GM18517 (cell line): ENCODE data around the gene SDK2.

ENCODE experiments used
- ATAC-seq: cut with Tn5 transposase; IDR thresholded peaks from one replicate; pipeline ENCODE4 v1.9.1; 2021; ENCODE audit warnings: mild to moderate bottlenecking, moderate library complexity; ENCODE audit not compliant: unreplicated experiment

The SDK2 gene

DNA sequence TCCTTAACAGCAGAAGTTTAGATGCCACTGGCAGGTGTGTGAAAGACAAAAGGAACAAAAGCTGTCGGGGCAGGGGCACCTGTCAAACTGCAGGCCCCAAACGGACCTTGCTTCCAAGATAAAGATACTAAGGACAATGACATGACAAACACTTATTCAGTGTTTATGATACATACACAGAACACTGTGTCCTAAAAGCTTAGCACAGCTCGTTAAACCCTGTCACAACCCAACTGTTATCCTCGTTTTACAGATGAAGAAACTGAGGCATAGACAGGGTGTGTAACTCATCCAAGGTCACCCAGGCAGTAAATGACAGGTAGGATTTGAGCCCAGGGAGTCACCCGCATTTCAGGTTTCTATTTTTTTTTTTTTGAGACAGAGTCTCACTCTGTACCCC, 9.6 kb downstream of the SDK2 start:
- ATAC-seq = no peak

DNA sequence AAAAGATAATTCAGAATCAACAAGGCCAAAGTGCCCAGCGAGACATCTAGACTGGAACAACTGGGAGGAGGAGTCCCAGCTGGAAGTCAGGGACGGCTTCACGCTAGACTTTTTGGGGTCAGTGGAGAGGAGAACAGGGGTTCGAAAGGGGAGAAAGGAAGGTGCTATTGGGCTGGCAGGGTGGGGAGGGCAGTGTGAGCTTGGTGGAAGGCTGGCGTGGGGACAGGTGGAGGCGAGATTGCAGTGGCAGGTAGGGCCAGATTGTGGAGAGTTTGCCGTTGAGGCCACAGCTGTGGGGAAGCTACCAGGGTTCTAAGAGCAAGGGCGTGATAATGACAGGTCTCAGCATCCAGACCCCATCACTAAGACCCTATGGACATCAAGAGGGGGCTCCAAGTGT, 10.5 kb downstream of the SDK2 start:
- no peak for ATAC-seq

DNA sequence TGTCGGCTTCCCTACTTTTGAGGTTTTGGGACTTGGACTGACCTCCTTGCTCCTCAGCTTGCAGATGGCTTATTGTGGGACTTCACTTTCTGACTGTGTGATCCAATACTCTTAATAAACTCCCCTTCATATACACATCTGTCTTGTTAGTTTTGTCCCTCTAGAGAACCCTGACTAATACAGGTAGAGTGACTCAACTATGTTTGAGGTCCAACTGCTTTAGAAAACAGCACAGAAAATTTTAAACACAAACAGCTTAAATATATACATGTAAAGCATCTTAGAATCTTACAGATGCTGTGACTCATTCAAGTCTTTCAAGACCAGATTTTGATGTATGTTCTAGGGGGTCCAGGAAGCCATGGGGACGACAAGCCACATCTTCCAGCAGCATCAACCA, 11.7 kb downstream of the SDK2 start:
- ATAC-seq = no peak

DNA sequence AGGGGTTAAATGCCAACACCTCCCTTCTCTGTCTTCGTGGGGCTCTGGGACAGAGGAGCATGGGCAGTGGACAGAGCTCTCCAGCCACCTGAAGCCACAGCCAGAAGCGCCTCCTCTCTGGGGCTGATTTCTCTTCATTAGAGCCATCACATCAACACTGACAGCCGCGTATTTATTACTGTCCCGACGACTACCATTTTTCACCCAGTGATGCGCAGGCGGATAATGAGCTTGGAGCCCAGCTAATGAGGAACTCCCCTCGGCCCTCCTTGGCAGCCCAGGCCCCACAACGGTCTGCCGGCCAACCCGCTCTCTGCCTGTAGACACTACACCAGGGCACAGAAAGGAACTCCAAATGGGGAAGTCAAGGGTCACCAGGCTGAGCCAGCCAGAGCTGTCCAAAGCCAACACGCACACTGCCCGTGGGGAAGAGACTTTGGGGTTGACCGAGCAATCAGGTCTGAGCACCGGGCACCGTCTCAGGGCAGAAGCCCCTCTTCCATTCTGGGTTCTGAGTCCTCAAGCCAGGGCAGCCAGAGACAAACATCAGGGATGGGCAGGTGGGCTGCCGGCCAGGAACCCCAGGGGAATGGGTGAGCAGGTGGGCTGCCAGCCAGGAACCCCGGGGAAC, 13.2 kb downstream of the SDK2 start:
- ATAC-seq = no peak

DNA sequence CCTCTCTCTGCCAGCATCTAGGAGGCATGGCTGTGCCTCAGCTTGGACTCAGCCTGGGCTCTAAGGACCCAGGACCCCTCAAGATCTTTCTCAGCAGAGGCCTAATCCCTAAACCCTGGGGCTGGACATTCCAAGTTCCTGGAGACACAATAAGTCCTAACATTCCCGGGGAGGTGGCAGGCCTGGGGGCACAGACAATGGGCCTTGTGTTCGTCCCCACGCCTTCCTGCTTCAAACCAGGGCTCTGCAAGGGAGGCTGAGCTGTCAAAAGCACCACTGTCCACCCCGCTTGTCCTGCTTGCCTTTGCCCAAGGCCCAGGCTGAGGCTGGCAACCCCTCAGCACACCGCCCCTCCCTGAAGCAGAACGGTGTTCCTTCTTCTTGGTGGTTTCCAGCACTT, 13.7 kb downstream of the SDK2 start:
- ATAC-seq = no peak

DNA sequence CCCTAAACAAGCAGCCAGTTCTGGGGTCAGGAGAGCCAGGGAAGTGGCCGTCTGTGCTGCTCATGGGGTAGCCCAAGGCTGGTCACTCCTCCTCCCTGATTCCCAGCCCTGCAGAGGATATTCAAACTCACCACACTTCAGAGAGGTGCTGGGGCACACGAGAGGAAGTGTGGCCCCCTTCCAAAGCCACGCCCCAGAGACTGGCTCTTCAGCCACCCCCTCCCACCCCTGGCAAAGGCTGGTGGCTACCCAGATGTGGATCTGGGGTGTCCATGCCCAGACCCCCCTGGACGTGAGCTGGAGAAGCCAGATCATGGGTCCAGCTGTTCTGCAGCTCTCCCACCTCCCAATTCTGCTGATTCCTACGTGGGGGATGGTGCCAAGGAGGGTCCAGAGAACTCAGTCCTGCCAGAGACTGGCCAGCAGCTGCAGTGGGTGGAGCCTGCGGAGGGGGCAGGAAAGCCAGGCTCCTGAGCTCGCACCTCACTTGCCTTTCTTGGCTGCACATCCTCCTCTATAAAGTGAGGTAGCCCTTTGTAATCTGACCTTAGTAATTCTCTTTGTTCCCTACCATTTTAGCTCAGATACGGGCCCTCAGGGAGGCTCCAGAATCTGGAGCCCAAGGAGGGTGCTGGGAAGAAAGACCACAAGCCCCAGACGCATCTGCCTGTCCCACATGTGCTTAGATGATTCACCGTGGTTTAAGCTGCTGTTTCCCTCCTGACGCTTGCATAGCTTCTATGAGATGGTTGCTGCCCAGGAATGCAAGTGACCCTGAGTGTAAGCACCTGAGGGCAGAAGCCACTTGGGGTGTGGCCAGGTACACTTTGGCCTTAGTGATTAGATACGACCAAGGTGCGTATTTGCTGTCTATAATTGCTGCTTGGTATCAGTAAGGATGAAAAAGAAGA, 15.3 kb downstream of the SDK2 start:
- ATAC-seq = no peak

DNA sequence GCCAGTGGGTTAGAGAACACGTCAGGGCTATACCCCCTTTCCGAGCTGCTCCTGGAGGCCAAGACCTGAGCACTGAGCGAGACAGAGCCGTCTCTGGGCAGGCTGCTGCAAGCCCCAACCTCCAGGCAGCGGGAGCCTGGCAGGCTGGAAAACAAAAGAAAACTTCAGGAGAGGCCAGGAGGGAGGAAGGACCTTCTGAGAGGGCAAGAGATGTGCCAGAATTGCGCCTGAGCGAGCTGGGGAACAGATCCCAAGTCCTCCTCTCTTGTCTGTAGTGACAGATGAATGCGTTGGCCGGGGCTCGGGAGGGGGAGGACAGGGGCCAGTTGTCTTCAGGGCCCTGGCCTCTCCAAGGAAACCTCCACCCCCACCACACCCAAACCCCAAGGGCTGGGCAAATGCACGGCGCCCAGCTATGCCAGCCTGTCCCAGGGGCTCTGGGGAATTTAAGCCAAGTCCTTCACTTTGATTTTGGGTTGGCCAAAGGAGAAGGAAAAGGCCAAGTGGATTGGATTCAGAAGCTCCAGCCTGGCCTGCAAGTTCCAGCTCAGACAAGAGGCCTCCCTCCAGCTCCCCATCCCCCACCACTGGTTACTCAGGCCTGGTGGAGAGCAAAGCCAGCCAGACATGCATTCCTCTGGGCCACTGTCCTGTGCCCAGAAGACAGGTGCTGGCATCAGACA, 18.1 kb downstream of the SDK2 start:
- no peak for ATAC-seq

DNA sequence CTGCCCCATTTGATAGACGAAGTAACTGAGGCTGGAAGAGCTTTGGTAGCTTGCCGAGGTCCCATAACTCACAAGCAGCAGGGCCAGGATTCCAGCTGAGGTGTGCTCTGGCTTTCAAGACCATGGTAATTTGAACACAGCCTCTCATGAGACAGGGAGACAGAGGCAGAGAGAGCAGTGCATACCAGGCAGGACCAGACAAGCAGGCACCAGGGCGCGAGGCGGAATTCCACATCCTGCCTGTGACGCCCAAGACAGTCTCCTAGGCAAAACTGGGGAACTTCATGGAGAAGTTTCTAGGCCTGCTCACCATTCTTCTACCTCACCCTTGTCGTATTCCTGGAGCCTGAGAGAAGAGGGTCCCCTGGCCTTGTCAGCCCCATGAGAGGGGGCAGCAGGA, 19.2 kb downstream of the SDK2 start:
- no peak for ATAC-seq

DNA sequence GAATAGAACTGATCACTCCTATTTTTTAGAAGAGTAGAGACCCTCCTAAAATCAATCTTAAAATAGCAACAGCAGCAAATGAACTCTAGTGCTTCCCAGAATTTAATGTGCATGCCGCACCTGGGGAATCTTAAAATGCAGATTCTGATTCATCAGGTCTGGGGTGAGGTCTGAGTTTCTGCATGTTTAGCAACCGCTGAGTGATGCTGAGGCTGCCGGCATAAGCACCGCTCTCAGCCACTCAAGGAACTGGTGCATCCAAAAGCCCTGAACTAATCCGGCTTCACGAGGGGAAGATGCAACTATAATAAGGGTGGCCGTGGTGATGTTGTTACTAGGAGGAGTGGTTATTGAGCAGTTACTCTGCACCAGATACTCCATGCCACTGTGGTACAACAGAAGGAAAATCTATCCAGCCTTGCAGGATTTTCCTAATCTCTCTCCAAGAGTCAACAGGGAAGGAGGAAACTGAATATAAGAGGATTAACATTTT, 19.7 kb downstream of the SDK2 start:
- no peak for ATAC-seq

DNA sequence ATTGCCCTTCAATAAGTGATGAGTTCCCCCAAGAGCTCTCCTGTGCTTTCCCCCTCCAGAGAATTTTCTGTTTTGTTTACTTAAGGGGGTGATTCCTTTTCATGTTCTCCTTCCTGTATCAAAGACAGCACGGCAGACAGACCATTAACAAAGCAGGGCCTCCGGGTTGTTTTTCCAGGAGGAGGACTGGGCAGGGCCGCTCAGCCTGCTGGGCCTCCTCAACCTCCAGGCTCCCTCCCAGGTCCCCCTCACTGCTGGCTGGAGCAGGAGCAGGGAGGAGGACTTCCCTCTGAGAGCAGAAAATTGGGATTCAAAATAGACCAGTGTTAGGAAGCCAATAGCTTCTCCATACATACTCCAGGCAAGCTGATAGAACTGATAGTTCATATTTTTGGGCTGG, 20.4 kb downstream of the SDK2 start:
- no peak for ATAC-seq

DNA sequence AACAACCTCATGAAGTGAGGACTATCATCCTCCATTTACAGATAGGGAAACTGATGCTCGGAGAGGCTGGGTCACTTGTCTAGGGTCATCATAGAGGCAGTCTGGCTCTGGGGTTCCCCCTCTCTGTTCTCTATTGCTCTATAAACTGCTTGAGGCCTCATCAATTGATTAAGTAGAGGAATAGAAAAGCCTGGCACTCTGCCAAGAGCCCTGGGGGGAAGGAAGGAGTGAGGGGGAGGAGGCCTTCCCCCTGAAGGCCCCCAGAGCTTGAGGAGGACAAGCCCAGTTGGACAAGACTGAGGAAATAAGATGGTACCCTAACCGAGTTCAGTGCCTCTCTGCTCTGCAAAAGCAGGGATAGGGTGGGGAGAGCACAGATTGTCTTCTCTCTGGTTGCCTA, 21.0 kb downstream of the SDK2 start:
- ATAC-seq = no peak

DNA sequence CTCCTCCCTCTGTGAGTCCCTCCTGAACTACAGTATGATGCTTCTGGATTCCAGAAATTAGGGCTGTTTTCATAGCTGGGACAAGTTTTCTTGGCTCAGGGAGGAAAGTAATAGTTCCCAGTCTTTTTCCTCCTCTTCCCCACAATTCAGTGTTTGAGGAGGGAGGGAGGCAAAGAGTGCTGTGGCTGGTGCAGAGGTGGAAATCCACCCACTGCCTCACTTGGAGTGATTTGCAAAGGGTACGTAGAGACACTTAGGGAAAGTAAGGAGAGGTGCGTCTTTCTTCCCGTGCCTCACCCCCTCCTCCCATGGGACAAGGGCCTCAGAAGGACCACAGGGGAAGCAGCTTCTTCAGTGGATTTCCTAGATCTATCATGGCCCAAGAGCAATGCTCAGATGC, 21.9 kb downstream of the SDK2 start:
- no peak for ATAC-seq

DNA sequence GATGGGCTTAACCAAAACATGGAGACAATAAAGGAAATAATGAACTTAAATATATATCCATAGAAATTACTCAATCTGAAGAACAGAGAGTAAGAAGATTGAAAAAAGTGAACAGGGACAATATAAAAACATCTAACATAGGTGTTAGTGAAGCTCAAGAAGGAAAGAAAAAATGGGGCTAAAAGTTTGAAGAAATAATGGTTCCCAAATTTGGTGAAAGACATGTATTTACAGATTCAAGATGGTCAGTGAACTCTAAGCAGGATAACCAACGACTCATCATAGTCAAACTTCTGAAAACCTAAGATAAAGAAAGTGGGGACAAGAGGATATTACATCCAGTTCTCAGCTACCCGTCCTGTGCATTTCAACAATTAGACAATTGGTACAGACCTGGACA, 22.6 kb downstream of the SDK2 start:
- no peak for ATAC-seq

DNA sequence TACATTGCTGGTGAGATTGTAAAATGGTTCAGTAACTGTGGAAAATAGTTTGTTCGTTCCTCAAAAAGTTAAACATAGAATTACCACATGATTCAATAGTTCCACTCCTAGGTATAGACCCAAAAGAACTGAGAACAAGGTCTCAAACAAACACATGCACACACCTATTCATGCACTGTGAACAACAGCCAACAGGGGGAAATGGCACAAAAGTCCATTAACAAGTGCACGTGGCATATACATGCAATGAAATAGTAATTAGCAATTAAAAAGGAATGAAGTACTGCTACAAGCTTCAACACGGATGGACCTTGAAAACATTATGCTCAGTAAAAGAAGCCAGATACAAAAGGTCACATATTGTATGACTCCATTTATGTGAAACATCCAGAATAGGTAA, 23.8 kb downstream of the SDK2 start:
- ATAC-seq = no peak

DNA sequence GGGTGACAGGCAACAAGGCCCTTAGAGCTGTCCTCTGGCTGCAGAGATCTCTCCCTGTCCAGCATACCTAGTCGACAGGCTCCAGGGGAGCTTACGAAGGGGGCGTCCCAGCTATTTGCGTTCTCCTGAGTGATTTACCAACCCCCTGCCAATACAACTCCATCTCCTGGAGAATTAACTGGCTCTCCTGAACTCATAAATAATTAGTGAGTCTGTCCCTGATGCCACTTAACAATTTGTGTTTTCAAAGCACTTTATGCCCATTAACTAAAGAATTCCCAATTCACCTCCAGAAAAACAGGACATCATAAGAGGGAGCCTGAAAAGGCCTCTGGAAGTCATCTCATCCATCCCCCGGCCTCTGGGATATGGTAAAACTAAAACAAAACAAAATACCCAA, 26.7 kb downstream of the SDK2 start:
- ATAC-seq = no peak

DNA sequence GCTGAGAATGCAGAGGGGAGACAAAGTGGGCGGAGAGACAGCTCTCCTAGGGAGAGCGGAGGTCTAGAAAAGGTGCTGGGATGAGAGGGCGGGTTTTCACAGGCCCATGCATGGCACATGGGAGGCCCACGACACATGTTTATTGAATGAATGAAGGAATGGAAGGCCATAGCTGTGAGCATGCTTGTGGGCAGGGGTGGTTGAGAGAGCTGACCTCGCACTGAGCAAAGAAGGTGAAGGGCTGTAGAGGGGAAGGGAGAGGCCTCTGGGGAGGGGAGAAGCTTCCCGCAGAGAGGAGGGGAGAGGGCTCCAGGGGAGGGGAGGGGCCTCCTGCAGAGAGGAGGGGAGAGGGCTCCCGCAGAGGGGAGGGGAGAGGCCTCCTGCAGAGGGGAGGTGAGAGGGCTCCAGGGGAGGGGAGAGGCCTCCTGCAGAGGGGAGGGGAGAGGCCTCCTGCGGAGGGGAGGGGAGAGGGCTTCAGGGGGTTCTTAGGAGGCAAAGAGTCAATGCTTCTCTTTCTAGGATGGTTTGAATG, 27.3 kb downstream of the SDK2 start:
- no peak for ATAC-seq

DNA sequence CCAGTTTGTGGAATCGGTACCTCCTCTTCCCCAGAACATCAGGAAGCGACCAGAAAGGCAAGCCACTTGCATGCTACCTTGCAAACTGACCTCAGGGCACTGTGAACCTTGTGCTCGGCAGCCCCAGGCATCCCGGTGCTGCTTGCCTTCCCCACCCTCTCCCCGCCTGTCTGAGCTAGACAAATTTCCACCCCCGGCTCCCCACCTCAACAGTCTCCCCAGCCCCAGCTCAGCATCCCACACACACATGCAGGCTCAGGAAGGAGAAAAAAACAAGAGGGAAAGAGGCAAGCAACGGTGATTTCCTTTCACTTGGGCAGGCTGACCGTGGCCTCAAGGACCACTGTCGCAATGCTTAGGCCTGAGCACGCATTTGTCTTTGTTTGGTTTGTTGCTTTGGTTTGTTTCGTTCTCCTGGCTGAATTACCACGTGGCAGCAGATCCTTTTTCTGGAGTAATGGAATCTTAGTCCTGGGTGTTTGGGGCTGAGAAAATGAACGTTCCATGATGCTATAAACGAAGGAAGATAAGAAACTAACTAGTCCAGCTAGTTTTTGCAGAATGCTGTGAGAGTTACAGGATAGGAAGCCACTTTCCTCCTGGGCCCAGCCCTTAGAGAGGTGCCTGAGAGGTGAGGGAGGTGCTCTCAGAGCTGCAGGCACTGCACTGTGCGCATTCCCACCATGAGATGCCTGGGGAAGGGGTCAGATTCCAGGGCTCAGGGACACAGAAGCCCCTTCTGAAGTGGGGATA, 27.9 kb downstream of the SDK2 start:
- ATAC-seq = no peak

DNA sequence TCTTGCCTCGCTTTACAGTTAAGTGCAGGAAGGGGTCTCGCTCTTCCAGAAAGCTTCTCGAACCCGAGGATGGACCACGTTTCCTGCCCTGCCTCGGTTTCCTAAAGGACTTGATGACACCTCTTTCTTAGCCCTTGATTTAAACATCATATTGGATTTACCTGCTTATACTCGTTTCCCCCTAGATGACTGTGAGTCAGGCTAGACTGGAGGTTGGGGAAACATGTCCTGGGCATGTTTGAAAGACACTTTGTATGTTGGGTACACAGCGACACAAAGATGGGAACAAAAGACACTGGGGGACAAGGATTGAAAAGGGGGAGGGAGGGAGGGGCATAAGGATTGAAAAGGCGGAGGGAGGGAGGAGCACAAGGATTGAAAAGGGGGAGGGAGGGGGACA, 30.0 kb downstream of the SDK2 start:
- no peak for ATAC-seq

DNA sequence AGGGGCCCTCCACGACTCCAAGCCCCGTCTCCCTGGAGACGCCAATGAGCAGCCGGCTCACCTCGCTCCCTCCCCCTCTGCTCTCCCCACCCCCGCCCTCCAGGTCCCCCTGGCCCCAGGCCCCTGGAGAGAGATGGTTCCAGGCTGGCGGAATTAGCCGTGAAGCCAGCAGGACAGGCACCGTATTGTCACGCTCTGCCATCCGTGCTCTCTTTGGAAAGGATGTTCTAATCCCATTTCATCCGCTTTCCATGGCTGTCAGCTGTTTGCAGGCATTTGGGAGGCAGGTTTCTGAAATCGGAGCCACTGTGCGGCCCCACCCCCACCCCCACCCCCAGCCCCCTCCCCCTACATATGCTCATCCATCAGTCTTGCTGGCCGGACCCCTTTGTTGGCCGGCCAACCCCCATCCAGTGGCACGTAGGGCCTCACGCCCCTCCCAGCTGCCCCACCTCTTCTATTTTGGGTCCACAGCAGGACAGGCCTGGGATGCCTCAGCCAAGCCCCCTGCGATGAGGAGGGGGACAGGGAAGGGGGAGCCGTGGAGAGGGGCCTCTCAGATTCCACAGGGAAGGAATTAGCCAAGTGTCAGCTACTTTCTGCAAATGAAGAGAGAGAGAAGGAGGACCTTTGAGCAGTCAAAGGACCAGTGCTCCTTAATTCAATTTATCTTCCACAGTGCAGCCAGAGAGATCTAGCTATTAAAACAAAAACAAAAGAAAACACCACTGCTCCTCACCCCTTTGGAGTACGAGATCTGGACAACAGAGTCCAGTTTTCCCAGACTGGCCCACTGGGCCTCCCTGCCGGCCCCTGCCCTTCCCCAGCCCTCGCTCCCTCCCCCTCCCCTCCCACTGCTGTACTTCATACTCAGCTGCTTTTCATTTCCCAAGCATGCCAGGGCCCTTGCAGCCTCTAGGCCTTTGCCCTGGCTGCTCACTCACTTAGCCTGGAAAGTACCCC, 30.7 kb downstream of the SDK2 start:
- no peak for ATAC-seq

DNA sequence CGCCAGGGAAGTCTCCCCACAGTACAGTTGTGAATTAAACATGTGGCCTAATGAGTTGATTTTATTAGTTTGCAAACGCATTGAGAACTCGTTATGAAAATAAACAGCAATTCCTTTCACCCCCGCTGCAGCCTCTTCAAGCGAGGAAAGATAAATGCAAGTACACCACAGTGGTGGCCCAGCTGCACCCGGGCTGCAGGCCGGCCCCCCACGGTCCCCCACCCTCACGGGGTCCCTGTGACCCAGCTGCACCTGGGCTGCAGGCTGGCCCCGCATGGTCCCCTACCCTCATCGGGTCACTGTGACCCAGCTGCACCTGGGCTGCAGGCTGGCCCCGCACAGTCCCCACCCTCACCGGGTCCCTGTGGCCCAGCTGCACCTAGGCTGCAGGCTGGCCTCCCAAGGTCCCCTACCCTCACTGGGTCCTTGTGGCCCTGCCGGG, 32.2 kb downstream of the SDK2 start:
- no peak for ATAC-seq
